Neural cell (in vitro differentiated cells): ENCODE data around the gene GPI. TPM values are rescaled to one million over a fixed set of nuclear protein-coding genes. Genes with fewer than 3 reads are reported as not detected.

ENCODE experiments used
- H2AFZ ChIP-seq: fragments of 200-600, 300-800 bp; sonication (generic), shearing (Covaris generic); 2 replicates; pipeline ENCODE4 v1.6.0; 2014; ENCODE audit warnings: low read depth, mild to moderate bottlenecking, antibody characterized with exemption, low read length, moderate library complexity
- H3F3A ChIP-seq: fragments of 200-600 bp; shearing (Covaris generic); 2 replicates; pipeline ENCODE4 v1.6.1; 2016; ENCODE audit warnings: mild to moderate bottlenecking, moderate library complexity, mixed read lengths, antibody characterized with exemption, low read length; ENCODE audit not compliant: insufficient read depth, poor library complexity, severe bottlenecking
- H3K27ac ChIP-seq: fragments of 200-600, 300-800 bp; sonication (generic), shearing (Covaris generic); 2 replicates; pipeline ENCODE4 v1.5.1; 2014; ENCODE audit warnings: mild to moderate bottlenecking, low read length, moderate library complexity
- H3K27me3 ChIP-seq: fragments of 300-800, 200-600 bp; sonication (generic), shearing (Covaris generic); 2 replicates; pipeline ENCODE4 v1.6.0; 2014; ENCODE audit warnings: mild to moderate bottlenecking, low read depth, low read length, moderate library complexity; ENCODE audit not compliant: insufficient read depth
- H3K36me3 ChIP-seq: fragments of 300-800, 200-600 bp; sonication (generic), shearing (Covaris generic); 2 replicates; pipeline ENCODE4 v1.5.1; 2014; ENCODE audit warnings: mild to moderate bottlenecking, antibody characterized with exemption, low read length, moderate library complexity; ENCODE audit not compliant: insufficient read depth
- H3K4me2 ChIP-seq: fragments of 300-800, 200-600 bp; sonication (generic), shearing (Covaris generic); 2 replicates; pipeline ENCODE4 v1.6.0; 2014; ENCODE audit warnings: mild to moderate bottlenecking, low read length
- H3K4me3 ChIP-seq: fragments of 300-800, 200-600 bp; sonication (generic), shearing (Covaris generic); 2 replicates; pipeline ENCODE4 v1.5.1; 2014; ENCODE audit warnings: mild to moderate bottlenecking, low read length, moderate library complexity
- H3K79me2 ChIP-seq: fragments of 200-600 bp; shearing (Covaris generic); replicated peaks from 2 replicates; pipeline ENCODE4 v1.6.0; 2014; ENCODE audit warnings: mild to moderate bottlenecking, low read length, moderate library complexity; ENCODE audit not compliant: insufficient read depth
- H3K9ac ChIP-seq: fragments of 300-800, 200-600 bp; sonication (generic), shearing (Covaris generic); 2 replicates; pipeline ENCODE4 v1.6.1; 2016; ENCODE audit warnings: mild to moderate bottlenecking, low read length, mixed read lengths
- H3K9me2 ChIP-seq: fragments of 200-600 bp; shearing (Covaris generic); 2 replicates; pipeline ENCODE4 v1.6.1; 2016; ENCODE audit warnings: mild to moderate bottlenecking, low read length, mixed read lengths; ENCODE audit not compliant: insufficient read depth
- H3K9me3 ChIP-seq: fragments of 200-600, 300-800 bp; sonication (generic), shearing (Covaris generic); 2 replicates; pipeline ENCODE4 v1.6.1; 2016; ENCODE audit warnings: mild to moderate bottlenecking, mixed run types, low read length, moderate library complexity, mixed read lengths
- H4K20me1 ChIP-seq: fragments of 200-600 bp; shearing (Covaris generic); 2 replicates; pipeline ENCODE4 v1.6.1; 2016; ENCODE audit warnings: mild to moderate bottlenecking, mixed run types; ENCODE audit not compliant: insufficient read depth
- EP300 ChIP-seq: fragments of 450-650 bp; conservative IDR thresholded peaks from 2 replicates; pipeline ENCODE4 v1.6.1; 2014; ENCODE audit warnings: antibody characterized with exemption, mild to moderate bottlenecking, moderate library complexity; ENCODE audit not compliant: poor library complexity, severe bottlenecking
- EZH2 ChIP-seq: fragments of 200-600, 300-800 bp; shearing (Covaris generic), sonication (generic); IDR thresholded peaks from 2 replicates; pipeline ENCODE4 v1.6.1; 2014; ENCODE audit warnings: antibody characterized with exemption, low read length, borderline replicate concordance, mild to moderate bottlenecking; ENCODE audit not compliant: insufficient read depth, poor library complexity, severe bottlenecking
- MXI1 ChIP-seq: fragments of 450-650 bp; conservative IDR thresholded peaks from 2 replicates; pipeline ENCODE4 v1.6.1; 2014; ENCODE audit warnings: antibody characterized with exemption, mild to moderate bottlenecking; ENCODE audit not compliant: poor library complexity, severe bottlenecking
- POLR2AphosphoS5 ChIP-seq: IDR thresholded peaks from 2 replicates; pipeline ENCODE4 v1.6.1; 2012
- RAD21 ChIP-seq: fragments of 450-650 bp; conservative IDR thresholded peaks from 2 replicates; pipeline ENCODE4 v1.6.1; 2014; ENCODE audit warnings: antibody characterized with exemption, mild to moderate bottlenecking, moderate library complexity
- SMC3 ChIP-seq: fragments of 450-650 bp; conservative IDR thresholded peaks from 2 replicates; pipeline ENCODE4 v1.6.1; 2014; ENCODE audit warnings: antibody characterized with exemption, mild to moderate bottlenecking, moderate library complexity; ENCODE audit not compliant: poor library complexity
- TAF1 ChIP-seq: IDR thresholded peaks from 2 replicates; pipeline ENCODE4 v1.6.1; 2012; ENCODE audit warnings: low read depth
- polyA plus RNA-seq: library from polyadenylated mRNA; depleted of rRNA; stranded (reverse); fragments of >200 nt; gene quantifications from 2 replicates; pipeline ENCODE4 v1.2.3, GENCODE V29; 2014
- TF ChIP-seq, protein P1 (sequence below): IDR thresholded peaks from 2 replicates; pipeline ENCODE4 v1.6.1; 2012; ENCODE audit warnings: borderline replicate concordance
- TF ChIP-seq, protein P2 (sequence below): fragments of 450-650 bp; IDR thresholded peaks from 2 replicates; pipeline ENCODE4 v1.5.1; 2014; ENCODE audit warnings: antibody characterized with exemption, mild to moderate bottlenecking, moderate library complexity; ENCODE audit not compliant: poor library complexity, severe bottlenecking

GPI gene
- polyA plus RNA-seq, 1 donor from 2014 or later: 113 TPM

- Histone ChIP-seq H2AFZ (no peak overlapping the region), H3K4me3 (no peak overlapping the region), H3K4me2 (no peak overlapping the region), H3K79me2 (no peaks in the 10 kb centered on the region), H3K9me2 (no peaks in the 10 kb centered on the region), H3K27me3 (no peaks in the 10 kb centered on the region), H4K20me1 (no peaks in the 10 kb centered on the region), H3K36me3 (no peaks in the 10 kb centered on the region), H3K9ac (no peak overlapping the region), H3K9me3 (no peaks in the 10 kb centered on the region), H3K27ac (no peak overlapping the region), H3F3A (no peaks in the 10 kb centered on the region)
- TF ChIP-seq, protein P1, sequence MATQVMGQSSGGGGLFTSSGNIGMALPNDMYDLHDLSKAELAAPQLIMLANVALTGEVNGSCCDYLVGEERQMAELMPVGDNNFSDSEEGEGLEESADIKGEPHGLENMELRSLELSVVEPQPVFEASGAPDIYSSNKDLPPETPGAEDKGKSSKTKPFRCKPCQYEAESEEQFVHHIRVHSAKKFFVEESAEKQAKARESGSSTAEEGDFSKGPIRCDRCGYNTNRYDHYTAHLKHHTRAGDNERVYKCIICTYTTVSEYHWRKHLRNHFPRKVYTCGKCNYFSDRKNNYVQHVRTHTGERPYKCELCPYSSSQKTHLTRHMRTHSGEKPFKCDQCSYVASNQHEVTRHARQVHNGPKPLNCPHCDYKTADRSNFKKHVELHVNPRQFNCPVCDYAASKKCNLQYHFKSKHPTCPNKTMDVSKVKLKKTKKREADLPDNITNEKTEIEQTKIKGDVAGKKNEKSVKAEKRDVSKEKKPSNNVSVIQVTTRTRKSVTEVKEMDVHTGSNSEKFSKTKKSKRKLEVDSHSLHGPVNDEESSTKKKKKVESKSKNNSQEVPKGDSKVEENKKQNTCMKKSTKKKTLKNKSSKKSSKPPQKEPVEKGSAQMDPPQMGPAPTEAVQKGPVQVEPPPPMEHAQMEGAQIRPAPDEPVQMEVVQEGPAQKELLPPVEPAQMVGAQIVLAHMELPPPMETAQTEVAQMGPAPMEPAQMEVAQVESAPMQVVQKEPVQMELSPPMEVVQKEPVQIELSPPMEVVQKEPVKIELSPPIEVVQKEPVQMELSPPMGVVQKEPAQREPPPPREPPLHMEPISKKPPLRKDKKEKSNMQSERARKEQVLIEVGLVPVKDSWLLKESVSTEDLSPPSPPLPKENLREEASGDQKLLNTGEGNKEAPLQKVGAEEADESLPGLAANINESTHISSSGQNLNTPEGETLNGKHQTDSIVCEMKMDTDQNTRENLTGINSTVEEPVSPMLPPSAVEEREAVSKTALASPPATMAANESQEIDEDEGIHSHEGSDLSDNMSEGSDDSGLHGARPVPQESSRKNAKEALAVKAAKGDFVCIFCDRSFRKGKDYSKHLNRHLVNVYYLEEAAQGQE: no peak
- TF ChIP-seq, protein P2, sequence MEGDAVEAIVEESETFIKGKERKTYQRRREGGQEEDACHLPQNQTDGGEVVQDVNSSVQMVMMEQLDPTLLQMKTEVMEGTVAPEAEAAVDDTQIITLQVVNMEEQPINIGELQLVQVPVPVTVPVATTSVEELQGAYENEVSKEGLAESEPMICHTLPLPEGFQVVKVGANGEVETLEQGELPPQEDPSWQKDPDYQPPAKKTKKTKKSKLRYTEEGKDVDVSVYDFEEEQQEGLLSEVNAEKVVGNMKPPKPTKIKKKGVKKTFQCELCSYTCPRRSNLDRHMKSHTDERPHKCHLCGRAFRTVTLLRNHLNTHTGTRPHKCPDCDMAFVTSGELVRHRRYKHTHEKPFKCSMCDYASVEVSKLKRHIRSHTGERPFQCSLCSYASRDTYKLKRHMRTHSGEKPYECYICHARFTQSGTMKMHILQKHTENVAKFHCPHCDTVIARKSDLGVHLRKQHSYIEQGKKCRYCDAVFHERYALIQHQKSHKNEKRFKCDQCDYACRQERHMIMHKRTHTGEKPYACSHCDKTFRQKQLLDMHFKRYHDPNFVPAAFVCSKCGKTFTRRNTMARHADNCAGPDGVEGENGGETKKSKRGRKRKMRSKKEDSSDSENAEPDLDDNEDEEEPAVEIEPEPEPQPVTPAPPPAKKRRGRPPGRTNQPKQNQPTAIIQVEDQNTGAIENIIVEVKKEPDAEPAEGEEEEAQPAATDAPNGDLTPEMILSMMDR: peak; percentile 69
- no peak for TF ChIP-seq MXI1
- TF ChIP-seq EP300: no peak
- peak; percentile 67 for TF ChIP-seq SMC3
- TF ChIP-seq RAD21: peak; percentile 51
Measured at GRCh38 chr19:34336781-34337271, 28.2 kb upstream of the GPI start.

- Histone ChIP-seq H3K36me3 (no peaks in the 10 kb centered on the region), H3K9me3 (no peaks in the 10 kb centered on the region), H3K9ac (no peak overlapping the region), H4K20me1 (no peaks in the 10 kb centered on the region), H3K4me3 (no peak overlapping the region), H3K79me2 (no peaks in the 10 kb centered on the region), H3K27ac (no peak overlapping the region), H3F3A (no peaks in the 10 kb centered on the region), H3K9me2 (no peaks in the 10 kb centered on the region), H3K27me3 (no peaks in the 10 kb centered on the region), H2AFZ (no peak overlapping the region), H3K4me2 (no peak overlapping the region)
- TF ChIP-seq POLR2AphosphoS5 (no peak), EZH2 (no peak), SMC3 (no peak), MXI1 (no peak), RAD21 (no peak), EP300 (no peak), TAF1 (no peak)
- TF ChIP-seq, protein P2: no peak
- TF ChIP-seq, protein P1: no peak
Measured at GRCh38 chr19:34337739-34338138, 27.3 kb upstream of the GPI start.
